Activated naive CD8-positive, alpha-beta T cell treated with anti-CD3 and anti-CD28 coated beads for 36 hours (primary cell): ENCODE results near the gene SDHAF3. TPM values are rescaled to one million over a fixed set of nuclear protein-coding genes. Genes with fewer than 3 reads are reported as not detected.
"Not testable (repeated sequence)": the region's sequence is repeated elsewhere in the genome, so short reads cannot be mapped to it uniquely, and the experiment has no call there.

Source experiments
- DNase-seq: peaks from one replicate; pipeline ENCODE4 v3.0.0; 2021
- H3K27ac Mint-ChIP-seq: one replicate; pipeline ENCODE4 v1.8.0; 2022; ENCODE audit warnings: mild to moderate bottlenecking, moderate library complexity, mixed read lengths
- H3K27me3 Mint-ChIP-seq: one replicate; pipeline ENCODE4 v1.8.0; 2022; ENCODE audit warnings: mild to moderate bottlenecking, mixed read lengths
- H3K36me3 Mint-ChIP-seq: one replicate; pipeline ENCODE4 v1.8.0; 2021; ENCODE audit warnings: mild to moderate bottlenecking, mixed read lengths
- H3K4me1 Mint-ChIP-seq: one replicate; pipeline ENCODE4 v1.8.0; 2021; ENCODE audit warnings: mixed read lengths
- H3K4me3 Mint-ChIP-seq: one replicate; pipeline ENCODE4 v1.8.0; 2022; ENCODE audit warnings: mild to moderate bottlenecking, moderate library complexity, mixed read lengths
- H3K9me3 Mint-ChIP-seq: one replicate; pipeline ENCODE4 v1.8.0; 2022; ENCODE audit warnings: mixed read lengths
- total RNA-seq, 2 experiments: library from RNA; stranded (reverse); gene quantifications; one replicate each; pipeline ENCODE4 v1.2.3, GENCODE V29; 2021

The SDHAF3 gene
- total RNA-seq, 2 experiments from 2014 or later, result 41.7 to 46.9 TPM

DNA sequence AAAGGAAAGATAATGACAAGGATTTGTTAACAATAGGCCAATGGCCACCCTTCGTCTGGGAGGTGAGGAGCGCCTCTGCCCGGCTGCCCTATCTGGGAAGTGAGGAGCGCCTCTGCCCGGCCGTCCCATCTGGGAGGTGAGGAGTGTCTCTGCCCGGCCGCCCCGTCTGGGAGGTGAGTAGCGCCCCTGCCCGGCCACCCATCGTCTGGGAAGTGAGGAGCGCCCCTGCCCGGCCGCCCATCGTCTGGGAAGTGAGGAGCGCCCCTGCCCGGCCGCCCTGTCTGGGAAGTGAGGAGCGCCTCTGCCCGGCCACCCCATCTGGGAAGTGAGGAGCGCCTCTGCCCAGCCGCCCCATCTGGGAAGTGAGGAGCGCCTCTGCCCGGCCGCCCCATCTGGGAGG is 42.5 kb downstream of the SDHAF3 start:
- H3K27ac Mint-ChIP-seq, H3K4me3 Mint-ChIP-seq, H3K27me3 Mint-ChIP-seq, H3K4me1 Mint-ChIP-seq, DNase-seq: not testable (repeated sequence)
- H3K36me3 Mint-ChIP-seq, result peaks cover 64% of the 10 kb centered on the region
- peaks cover 15% of the 10 kb centered on the region for H3K9me3 Mint-ChIP-seq

DNA sequence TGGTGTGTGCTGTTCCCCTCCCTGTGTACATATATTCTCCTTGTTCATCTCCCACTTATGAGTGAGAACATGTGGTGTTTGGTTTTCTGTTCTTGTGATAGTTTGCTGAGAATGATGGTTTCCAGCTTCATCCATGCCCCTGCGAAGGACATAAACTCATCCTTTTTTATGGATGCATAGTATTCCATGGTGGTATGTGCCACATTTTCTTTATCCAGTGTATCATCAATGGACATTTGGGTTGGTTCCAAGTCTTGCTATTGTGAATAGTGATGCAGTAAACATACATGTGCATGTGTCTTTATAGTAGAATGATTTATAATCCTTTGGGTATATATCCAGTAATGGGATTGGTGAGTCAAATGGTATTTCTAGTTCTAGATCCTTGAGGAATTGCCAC is 44.1 kb downstream of the SDHAF3 start:
- H3K27ac Mint-ChIP-seq, DNase-seq, H3K4me3 Mint-ChIP-seq, H3K27me3 Mint-ChIP-seq: not testable (repeated sequence)
- H3K9me3 Mint-ChIP-seq, result peaks cover 24% of the 10 kb centered on the region
- H3K36me3 Mint-ChIP-seq, result peaks cover 72% of the 10 kb centered on the region
- peaks cover 12% of the 10 kb centered on the region for H3K4me1 Mint-ChIP-seq

DNA sequence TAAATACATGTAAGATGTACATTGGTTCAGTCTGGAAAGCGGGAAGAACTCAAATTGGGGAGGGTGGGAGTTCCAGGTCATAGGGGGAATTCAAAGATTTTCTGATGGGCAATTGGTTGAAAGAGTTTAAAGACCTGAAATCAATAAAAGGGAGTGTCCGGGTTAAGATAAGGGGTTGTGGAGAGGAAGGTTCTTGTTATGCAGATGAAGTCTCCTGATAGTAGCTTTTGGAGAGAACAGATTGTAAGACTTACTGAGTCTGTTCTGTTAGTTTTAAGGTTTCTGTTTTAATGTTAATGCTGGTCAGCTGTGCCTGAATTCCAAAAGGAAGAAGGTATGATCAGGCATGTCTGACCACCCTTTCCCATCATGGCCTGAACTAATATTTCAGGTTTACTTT is 48.8 kb downstream of the SDHAF3 start:
- Mint-ChIP-seq H3K27ac (no peak overlapping the region), H3K4me1 (peaks cover 25% of the 10 kb centered on the region), H3K27me3 (no peaks in the 10 kb centered on the region), H3K36me3 (peaks cover 60% of the 10 kb centered on the region), H3K4me3 (no peak overlapping the region), H3K9me3 (peaks cover 19% of the 10 kb centered on the region)
- DNase-seq, result no peak

DNA sequence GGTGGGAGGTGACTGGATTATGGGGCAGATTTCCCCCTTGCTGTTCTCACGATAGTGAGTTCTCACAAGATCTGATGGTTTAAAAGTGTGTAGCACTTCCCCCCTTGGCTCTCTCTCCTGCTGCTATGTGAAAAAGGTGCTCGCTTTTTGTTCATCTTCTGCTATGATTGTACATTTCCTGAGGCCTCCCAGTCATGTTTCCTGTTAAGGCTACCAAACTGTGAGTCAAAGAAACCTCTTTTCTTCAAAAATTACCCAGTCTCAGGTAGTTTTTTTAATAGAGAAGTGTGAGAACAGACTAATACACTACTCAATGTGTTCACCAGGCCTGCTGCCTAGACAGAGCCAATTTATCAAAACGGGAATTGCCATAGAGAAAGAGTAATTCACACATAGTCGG is 49.7 kb downstream of the SDHAF3 start:
- H3K36me3 Mint-ChIP-seq, result peaks cover 52% of the 10 kb centered on the region
- no peak overlapping the region for H3K4me3 Mint-ChIP-seq
- no peak overlapping the region for H3K27ac Mint-ChIP-seq
- H3K4me1 Mint-ChIP-seq, result peaks cover 25% of the 10 kb centered on the region
- peaks cover 18% of the 10 kb centered on the region for H3K9me3 Mint-ChIP-seq
- no peaks in the 10 kb centered on the region for H3K27me3 Mint-ChIP-seq
- no peak for DNase-seq

DNA sequence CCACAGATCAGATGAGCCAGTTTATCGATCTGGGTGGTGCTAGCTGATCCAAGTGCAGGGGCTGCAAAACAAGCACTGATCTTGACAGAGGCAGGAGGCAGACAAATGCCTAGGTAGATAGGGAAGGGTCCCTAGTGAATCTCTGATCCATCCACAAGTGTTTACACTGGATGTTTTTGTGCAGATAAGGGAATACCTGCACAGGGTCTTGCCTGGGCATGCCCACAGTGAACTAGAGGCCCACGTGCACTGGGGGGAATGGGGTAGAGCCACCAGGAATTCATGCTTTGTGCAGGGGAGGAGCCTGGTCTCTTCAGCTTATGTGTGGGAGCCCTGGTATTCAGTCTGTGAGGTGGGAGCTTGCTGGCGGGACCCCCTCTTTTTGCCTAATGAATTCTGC is 50.3 kb downstream of the SDHAF3 start:
- DNase-seq, result no peak
- Mint-ChIP-seq H3K4me1 (peaks cover 21% of the 10 kb centered on the region), H3K9me3 (peaks cover 18% of the 10 kb centered on the region), H3K4me3 (no peak overlapping the region), H3K27ac (no peak overlapping the region), H3K36me3 (peaks cover 46% of the 10 kb centered on the region), H3K27me3 (no peaks in the 10 kb centered on the region)

DNA sequence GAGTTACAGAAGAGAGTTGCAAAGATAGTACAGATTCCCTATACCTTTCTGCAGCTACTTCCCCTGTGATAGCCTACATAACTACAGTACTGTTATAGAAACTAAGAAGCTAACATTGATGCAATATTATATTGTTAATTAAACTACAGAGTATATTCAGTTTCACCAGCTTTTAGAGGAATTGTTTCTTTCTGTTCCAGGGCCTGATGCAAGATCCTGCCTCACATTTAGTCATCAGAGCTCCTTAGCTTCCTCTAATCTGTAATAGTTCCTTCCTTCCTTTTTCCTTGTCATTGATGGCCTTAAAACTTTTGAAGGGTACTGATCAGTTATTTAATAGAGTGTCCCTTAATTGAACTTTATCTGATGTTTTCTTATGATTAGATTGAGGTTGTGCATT is 56.8 kb downstream of the SDHAF3 start:
- Mint-ChIP-seq H3K27ac (no peak overlapping the region), H3K4me1 (peaks cover 6% of the 10 kb centered on the region), H3K36me3 (peaks cover 2% of the 10 kb centered on the region), H3K9me3 (no peaks in the 10 kb centered on the region), H3K4me3 (no peak overlapping the region), H3K27me3 (no peaks in the 10 kb centered on the region)
- DNase-seq, result no peak

DNA sequence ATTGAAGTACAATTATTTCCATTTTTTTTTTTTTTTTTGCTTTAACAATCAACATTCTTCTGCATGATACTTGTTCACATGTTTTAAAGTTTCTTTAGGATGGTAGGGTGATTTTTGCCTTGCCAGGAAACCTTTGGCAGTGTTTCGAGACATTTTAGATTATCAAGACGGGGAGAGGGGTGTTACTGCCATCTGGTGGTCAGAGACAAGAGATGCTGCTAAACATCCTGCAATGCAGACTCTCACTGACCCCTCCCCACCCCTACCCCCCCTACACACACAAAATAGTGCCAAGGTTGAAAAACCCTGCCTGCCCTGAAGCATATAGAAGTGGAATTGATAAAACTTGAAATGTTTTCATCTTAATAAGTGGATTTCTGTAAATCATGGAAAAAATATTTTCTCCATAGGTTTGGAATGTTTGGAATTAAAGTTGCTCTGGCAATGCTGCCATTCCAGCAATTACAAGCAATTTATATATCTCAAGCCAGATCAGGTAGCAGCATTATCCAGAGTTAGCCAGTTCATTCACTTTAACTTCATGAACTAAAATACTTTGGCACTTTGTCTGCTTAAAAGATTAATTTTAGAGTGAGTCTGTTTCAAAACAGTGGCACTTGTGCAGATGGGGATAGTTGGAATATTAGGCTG is 62.1 kb downstream of the SDHAF3 start:
- Mint-ChIP-seq H3K27ac (no peak overlapping the region), H3K9me3 (no peaks in the 10 kb centered on the region), H3K36me3 (peaks cover 13% of the 10 kb centered on the region), H3K4me1 (peaks cover 5% of the 10 kb centered on the region), H3K4me3 (no peak overlapping the region), H3K27me3 (no peaks in the 10 kb centered on the region)
- peak; percentile 28 for DNase-seq

DNA sequence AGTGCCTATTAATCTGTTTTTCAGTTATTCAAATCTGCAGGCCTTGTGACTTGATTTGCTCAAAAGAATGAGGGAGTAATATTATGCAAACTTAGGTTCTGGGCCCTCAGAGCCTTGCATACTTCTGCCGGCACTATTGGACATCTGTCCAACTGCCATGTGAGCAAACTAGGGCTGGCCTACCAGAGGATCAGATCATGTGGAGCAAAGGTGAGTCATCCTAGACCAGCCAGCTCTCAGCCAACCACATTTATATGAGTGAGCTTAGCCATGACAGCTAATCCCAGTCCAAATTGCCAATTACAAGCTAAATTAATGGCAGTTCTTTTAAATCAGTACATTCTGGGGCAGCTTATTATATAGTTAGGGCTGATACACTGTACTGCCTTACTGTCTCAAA is 69.6 kb downstream of the SDHAF3 start:
- H3K9me3 Mint-ChIP-seq, result no peaks in the 10 kb centered on the region
- no peak for DNase-seq

DNA sequence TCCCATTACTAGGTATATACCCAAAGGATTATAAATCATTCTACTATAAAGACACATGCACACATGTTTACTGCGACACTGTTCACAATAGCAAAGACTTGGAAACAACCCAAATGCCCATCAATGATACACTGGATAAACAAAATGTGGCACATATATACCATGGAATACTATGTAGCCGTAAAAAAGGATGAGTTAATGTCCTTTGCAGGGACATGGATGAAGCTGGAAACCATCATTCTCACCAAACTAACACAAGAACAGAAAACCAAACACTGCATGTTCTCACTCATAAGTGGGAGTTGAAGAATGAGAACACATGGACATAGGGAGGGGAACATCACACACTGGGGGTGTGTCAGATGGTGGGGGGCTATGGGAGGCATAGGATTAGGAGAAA is 78.7 kb downstream of the SDHAF3 start:
- not testable (repeated sequence) for H3K4me1 Mint-ChIP-seq, H3K36me3 Mint-ChIP-seq, H3K27ac Mint-ChIP-seq, H3K4me3 Mint-ChIP-seq, DNase-seq, H3K9me3 Mint-ChIP-seq
- peaks cover 46% of the 10 kb centered on the region for H3K27me3 Mint-ChIP-seq

More for the DNA sequence above, 69.6 kb downstream of the SDHAF3 start:
- Mint-ChIP-seq H3K27ac (no peak overlapping the region), H3K36me3 (peaks cover 17% of the 10 kb centered on the region), H3K4me1 (no peaks in the 10 kb centered on the region), H3K4me3 (no peak overlapping the region), H3K27me3 (peaks cover 9% of the 10 kb centered on the region)

DNA sequence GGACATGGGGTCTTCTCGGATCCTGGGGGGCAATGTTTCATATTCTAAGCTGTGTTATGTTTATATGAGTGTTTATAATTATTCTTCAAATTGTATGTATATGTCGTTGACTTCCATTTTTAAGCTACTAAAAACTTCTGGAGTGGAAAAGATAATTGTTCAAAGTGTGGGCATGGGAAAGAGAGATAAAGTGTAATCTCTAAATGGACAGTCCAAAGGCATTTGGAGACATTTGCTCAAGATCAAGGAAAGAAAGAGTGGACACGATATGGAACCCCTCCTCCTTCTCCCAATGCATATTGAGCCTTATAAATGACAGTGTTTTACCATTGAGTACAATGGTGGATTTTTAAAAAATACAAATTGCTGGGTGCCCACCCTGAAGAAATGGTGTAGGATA is 81.1 kb downstream of the SDHAF3 start:
- Mint-ChIP-seq H3K27ac (no peak overlapping the region), H3K27me3 (peaks cover 45% of the 10 kb centered on the region), H3K4me1 (no peaks in the 10 kb centered on the region), H3K36me3 (no peaks in the 10 kb centered on the region), H3K9me3 (peaks cover 6% of the 10 kb centered on the region), H3K4me3 (no peak overlapping the region)
- no peak for DNase-seq

DNA sequence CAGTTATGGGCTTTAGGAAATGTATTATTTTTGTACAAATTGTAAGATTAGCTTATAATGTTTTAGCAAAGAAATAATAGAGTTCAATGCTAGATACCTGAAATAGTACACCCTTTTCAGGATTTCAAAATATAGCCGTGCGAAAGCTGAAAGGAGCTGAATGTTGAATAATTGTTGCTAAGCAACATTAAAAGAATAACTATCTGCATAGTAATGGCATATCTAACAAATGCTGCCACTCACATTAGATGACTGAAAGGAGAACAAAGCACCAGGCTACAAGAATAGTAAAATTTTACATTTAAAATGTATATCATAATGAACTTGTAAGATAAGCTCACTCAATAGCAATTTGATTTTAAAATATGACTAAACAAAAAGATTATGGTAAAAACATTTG is 82.5 kb downstream of the SDHAF3 start:
- no peak for DNase-seq
- Mint-ChIP-seq H3K27ac (no peak overlapping the region), H3K4me1 (no peaks in the 10 kb centered on the region), H3K9me3 (peaks cover 5% of the 10 kb centered on the region), H3K36me3 (no peaks in the 10 kb centered on the region), H3K27me3 (peaks cover 49% of the 10 kb centered on the region), H3K4me3 (no peak overlapping the region)

DNA sequence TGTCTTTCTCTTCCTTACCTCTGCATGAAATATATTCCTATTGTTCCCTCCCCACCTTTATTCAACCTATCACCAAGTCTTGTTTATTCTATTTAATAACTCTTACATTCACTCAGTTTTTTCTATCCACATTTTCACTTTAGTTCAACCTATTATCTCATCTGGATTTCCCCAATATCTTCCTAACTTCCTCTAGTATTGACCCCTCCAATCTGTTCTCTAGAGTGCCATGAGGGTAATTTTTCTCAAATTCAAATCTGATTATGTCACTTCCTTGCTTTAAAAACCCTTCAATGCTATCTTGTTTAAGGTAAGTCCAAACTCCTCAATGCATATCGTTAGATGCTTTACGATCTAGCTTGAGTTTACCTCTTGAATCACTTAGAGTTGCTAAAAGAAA is 86.5 kb downstream of the SDHAF3 start:
- Mint-ChIP-seq H3K4me3 (no peak overlapping the region), H3K27me3 (peaks cover 20% of the 10 kb centered on the region), H3K9me3 (peaks cover 2% of the 10 kb centered on the region), H3K36me3 (no peaks in the 10 kb centered on the region), H3K27ac (no peak overlapping the region), H3K4me1 (no peaks in the 10 kb centered on the region)
- no peak for DNase-seq

DNA sequence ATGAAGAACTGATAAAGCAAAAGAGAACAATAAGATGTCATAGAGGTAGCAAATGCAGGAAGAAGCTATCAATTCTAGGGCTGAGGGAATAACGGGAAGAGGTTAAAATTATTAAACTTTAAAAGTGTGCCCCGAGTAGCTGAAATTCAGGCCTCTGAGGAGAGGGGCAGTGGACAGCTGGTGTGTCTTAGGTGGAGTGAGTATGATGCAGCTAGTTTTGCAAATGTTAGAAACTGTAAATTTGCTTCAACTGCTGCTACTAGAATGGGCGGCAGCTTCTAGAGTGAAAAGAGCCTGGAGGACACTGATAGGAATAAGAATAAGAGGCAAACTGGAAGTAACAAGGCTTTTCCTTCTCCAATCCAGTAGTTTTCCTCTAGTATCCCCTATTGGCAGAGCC is 87.3 kb downstream of the SDHAF3 start:
- Mint-ChIP-seq H3K27ac (no peak overlapping the region), H3K9me3 (peaks cover 2% of the 10 kb centered on the region), H3K4me1 (no peaks in the 10 kb centered on the region), H3K27me3 (peaks cover 20% of the 10 kb centered on the region), H3K36me3 (no peaks in the 10 kb centered on the region), H3K4me3 (no peak overlapping the region)
- no peak for DNase-seq

DNA sequence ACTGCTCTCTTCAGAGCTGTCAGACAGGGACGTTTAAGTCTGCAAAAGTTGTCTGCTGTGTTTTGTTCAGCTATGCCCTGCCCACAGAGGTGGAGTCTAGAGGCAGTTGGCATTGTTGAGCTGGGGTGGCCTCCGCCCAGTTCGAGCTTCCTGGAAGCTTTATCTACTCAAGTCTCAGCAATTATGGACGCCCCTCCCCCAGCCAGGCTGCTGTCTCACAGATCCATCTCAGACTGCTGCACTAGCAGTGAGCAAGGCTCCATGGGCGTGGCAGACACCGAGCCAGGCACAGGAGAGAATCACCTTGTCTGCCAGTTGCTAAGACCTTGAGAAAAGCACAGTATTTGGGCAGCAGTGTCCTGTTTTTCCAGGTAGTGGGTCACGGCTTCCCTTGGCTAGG is 98.1 kb downstream of the SDHAF3 start:
- H3K4me3 Mint-ChIP-seq, result no peak overlapping the region
- peaks cover 26% of the 10 kb centered on the region for H3K27me3 Mint-ChIP-seq
- no peak overlapping the region for H3K27ac Mint-ChIP-seq
- H3K4me1 Mint-ChIP-seq, result no peaks in the 10 kb centered on the region
- peaks cover 8% of the 10 kb centered on the region for H3K9me3 Mint-ChIP-seq
- DNase-seq, result no peak
- no peaks in the 10 kb centered on the region for H3K36me3 Mint-ChIP-seq

DNA sequence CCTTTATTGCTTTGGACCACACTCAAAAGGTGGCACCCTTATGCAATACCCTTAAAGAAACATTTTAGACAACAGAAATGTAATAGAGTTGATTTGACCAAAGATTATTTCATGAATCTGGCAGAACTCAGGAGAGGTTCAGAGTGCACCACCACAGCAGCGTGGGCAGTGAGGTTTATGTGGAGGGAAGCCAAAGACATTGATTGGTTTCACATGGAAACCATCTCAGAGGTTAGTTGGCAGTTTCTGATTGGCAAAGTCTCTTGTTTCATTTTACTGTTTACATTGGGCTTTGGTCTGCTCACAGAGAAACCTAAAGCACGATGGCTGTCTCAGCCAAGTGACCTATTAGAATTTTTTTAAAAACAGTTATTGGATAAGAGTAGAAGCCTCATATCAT is 101.3 kb downstream of the SDHAF3 start:
- no peak overlapping the region for H3K4me3 Mint-ChIP-seq
- no peaks in the 10 kb centered on the region for H3K36me3 Mint-ChIP-seq
- peaks cover 3% of the 10 kb centered on the region for H3K9me3 Mint-ChIP-seq
- no peaks in the 10 kb centered on the region for H3K4me1 Mint-ChIP-seq
- no peak for DNase-seq
- no peak overlapping the region for H3K27ac Mint-ChIP-seq
- peaks cover 24% of the 10 kb centered on the region for H3K27me3 Mint-ChIP-seq

DNA sequence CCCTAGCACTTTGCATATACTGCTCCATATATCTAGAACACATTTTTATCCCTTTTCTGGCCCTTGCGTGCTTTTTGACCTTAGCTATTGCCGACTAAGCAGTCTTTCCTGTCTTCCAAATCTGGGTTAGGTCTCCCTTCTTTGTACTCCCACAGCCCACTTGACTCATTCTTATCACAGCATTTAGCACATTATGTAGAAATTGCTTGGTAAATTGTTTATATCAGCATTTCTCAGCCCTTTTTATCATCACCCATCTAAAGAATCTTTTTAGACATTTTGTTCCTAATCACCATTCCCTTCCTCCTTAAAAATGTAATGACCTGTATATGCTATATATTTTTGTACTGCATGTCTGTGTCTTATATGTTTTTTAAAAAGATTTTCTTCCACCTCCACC is 101.7 kb downstream of the SDHAF3 start:
- no peak overlapping the region for H3K4me3 Mint-ChIP-seq
- H3K27ac Mint-ChIP-seq, result no peak overlapping the region
- no peaks in the 10 kb centered on the region for H3K36me3 Mint-ChIP-seq
- peaks cover 24% of the 10 kb centered on the region for H3K27me3 Mint-ChIP-seq
- H3K9me3 Mint-ChIP-seq, result peaks cover 3% of the 10 kb centered on the region
- DNase-seq, result no peak
- H3K4me1 Mint-ChIP-seq, result no peaks in the 10 kb centered on the region
